HPDE6-E6E7 (cell line): ENCODE data around the gene DGKD.

Experiments
- DNase-seq: peaks from one replicate; pipeline ENCODE4 v3.0.0; 2011; ENCODE audit warnings: missing footprints; ENCODE audit errors: extremely low spot score

DGKD gene

GRCh38 chr2:233476651-233477547 lies 122.6 kb downstream of the DGKD start:
- DNase-seq = no peak

- no peak for DNase-seq
Observed at GRCh38 chr2:233477548-233478433, 123.5 kb downstream of the DGKD start.

- no peak for DNase-seq
Observed at GRCh38 chr2:233479616-233480489, 125.6 kb downstream of the DGKD start.

- DNase-seq = peak; percentile 36
Observed at GRCh38 chr2:233480490-233481202, 126.4 kb downstream of the DGKD start.

GRCh38 chr2:233481368-233482142 lies 127.3 kb downstream of the DGKD start:
- DNase-seq = no peak

GRCh38 chr2:233482616-233483015 lies 128.3 kb downstream of the DGKD start:
- no peak for DNase-seq

GRCh38 chr2:233485726-233486125 lies 131.4 kb downstream of the DGKD start:
- no peak for DNase-seq

- DNase-seq = no peak
Observed at GRCh38 chr2:233486357-233486756, 132.1 kb downstream of the DGKD start.

- no peak for DNase-seq
Observed at GRCh38 chr2:233486778-233487552, 132.7 kb downstream of the DGKD start.

- DNase-seq = no peak
Observed at GRCh38 chr2:233487748-233488345, 133.6 kb downstream of the DGKD start.

GRCh38 chr2:233489143-233489542 lies 134.8 kb downstream of the DGKD start:
- DNase-seq = no peak

- DNase-seq = no peak
Observed at GRCh38 chr2:233489666-233490065, 135.4 kb downstream of the DGKD start.

- DNase-seq = no peak
Observed at GRCh38 chr2:233490831-233491230, 136.5 kb downstream of the DGKD start.

- DNase-seq = no peak
Observed at GRCh38 chr2:233491326-233491725, 137.0 kb downstream of the DGKD start.

GRCh38 chr2:233492078-233492477 lies 137.8 kb downstream of the DGKD start:
- no peak for DNase-seq

GRCh38 chr2:233492751-233493150 lies 138.5 kb downstream of the DGKD start:
- peak; percentile 77 for DNase-seq

GRCh38 chr2:233495503-233496496 lies 141.5 kb downstream of the DGKD start:
- no peak for DNase-seq

GRCh38 chr2:233497692-233498091 lies 143.4 kb downstream of the DGKD start:
- DNase-seq = no peak
